Transverse colon (tissue), 4 donors: Measurements from ENCODE around the gene FPGT. TPM values are rescaled to one million over a fixed set of nuclear protein-coding genes. Genes with fewer than 3 reads are reported as not detected.
"Not testable (repeated sequence)": the region's sequence is repeated elsewhere in the genome, so short reads cannot be mapped to it uniquely, and the experiment has no call there.

ENCODE experiments used
- DNase-seq: peaks from one replicate; pipeline ENCODE4 v3.0.0-alpha.2; 2019
- H3K27ac ChIP-seq, 4 donors: fragments of 200-600 bp; sonication (generic); 2 replicates each; pipeline ENCODE4 v1.5.1; 2016 to 2018; ENCODE audit warnings: inconsistent platforms in 4 of 4
- H3K27me3 ChIP-seq: fragments of 200-600 bp; sonication (generic); 2 replicates; pipeline ENCODE4 v1.5.1; 2017; ENCODE audit warnings: inconsistent platforms
- H3K36me3 ChIP-seq, 4 donors: fragments of 200-600 bp; sonication (generic); 2 replicates each; pipeline ENCODE4 v1.5.1; 2017 to 2019; ENCODE audit warnings: inconsistent platforms in 4 of 4
- H3K4me1 ChIP-seq, 4 donors: fragments of 200-600 bp; sonication (generic); 2 replicates each; pipeline ENCODE4 v1.5.1; 2017 to 2020; ENCODE audit warnings: inconsistent platforms in 4 of 4
- H3K4me3 ChIP-seq, 4 donors: fragments of 200-600 bp; sonication (generic); 1 replicate in 1 of 4; 2 replicates in 3 of 4; pipeline versions ENCODE4 v1.5.1 to v1.6.1; 2017 to 2019; ENCODE audit warnings: inconsistent platforms in 4 of 4
- H3K9me3 ChIP-seq, 2 donors: fragments of 200-600 bp; sonication (generic); 2 replicates each; pipeline ENCODE4 v1.5.1; 2017 to 2019; ENCODE audit warnings: inconsistent platforms in 2 of 2
- EP300 ChIP-seq: sonication (generic); formaldehyde crosslinking; IDR thresholded peaks from one replicate; pipeline ENCODE4 v1.6.1; 2017; ENCODE audit warnings: antibody characterized with exemption, low read depth
- POLR2A ChIP-seq: fragments of 450-650 bp; IDR thresholded peaks from one replicate; pipeline ENCODE4 v1.6.1; 2016; ENCODE audit warnings: antibody characterized with exemption, mild to moderate bottlenecking, moderate library complexity
- POLR2AphosphoS5 ChIP-seq, 3 donors: sonication (generic); formaldehyde crosslinking; IDR thresholded peaks; one replicate each; pipeline ENCODE4 v1.6.1; 2016; ENCODE audit warnings: antibody characterized with exemption in 3 of 3
- WGBS, 2 donors: methylation state at CpG; one replicate each; pipeline ENCODE4 v1.1.5; 2018; ENCODE audit warnings: low coverage in 1 of 2; 5-methylcytosine and 5-hydroxymethylcytosine counted together
- in situ Hi-C, 4 donors: fragments of 200-750 bp; cut with MboI; loops; one replicate each; pipeline versions ENCODE4 v1.15.0 to v1.15.1; 2017; ENCODE audit warnings: low sequenced_read_pairs in 3 of 4, low pct_ligation_motif_present in 1 of 4, low pct_unique_long_range_greater_than_20kb in 1 of 4
- intact Hi-C: fragments of 100-400 bp; cut with DNase I; formaldehyde crosslinking; loops from one replicate; pipeline ENCODE4 v1.15.1; 2023; ENCODE audit warnings: low total_unique reads
- total RNA-seq, 4 donors: library from RNA; depleted of rRNA; stranded (reverse); fragments of >200 nt; gene quantifications; one replicate each; pipeline ENCODE4 v1.1.0, GENCODE V29; 2016
- TF ChIP-seq, protein P1 (sequence below), 5 experiments: fragments of 200-600 bp in 3 of 5; fragments of 450-650 bp in 2 of 5; sonication (generic) in 3 of 5; IDR thresholded peaks; 1 replicate in 2 of 5; 2 replicates in 3 of 5; pipeline ENCODE4 v1.5.1; 2016 to 2017; ENCODE audit warnings: antibody characterized with exemption in 5 of 5, inconsistent platforms in 3 of 5, mild to moderate bottlenecking in 2 of 5, moderate library complexity in 1 of 5

FPGT gene
- total RNA-seq, 4 donors from 2014 or later, result 10.8 to 20.3 (median 14.8) TPM

DNA sequence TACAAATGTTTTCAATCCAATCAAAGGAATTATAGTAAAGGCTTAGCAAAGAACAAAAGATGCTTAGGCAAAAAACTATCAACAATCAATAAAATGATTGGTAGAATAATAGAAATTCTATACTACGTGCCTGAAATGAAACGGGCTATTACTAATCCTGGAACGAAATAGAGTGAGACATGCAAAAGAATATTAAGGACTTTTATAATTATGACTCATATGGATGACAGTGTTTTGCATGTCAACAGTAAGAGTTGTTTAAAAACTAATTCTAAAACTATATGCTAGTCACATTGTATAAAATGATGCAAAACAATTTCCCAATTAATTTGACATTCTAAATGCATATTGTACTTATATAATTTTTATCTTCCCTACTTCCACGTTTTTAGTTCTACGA lies 35.7 kb upstream of the FPGT start:
- no peak overlapping the region for H3K27ac ChIP-seq
- no peaks in the 10 kb centered on the region for H3K4me1 ChIP-seq
- no peaks in the 10 kb centered on the region for H3K9me3 ChIP-seq
- TF ChIP-seq EP300 (no peak), POLR2AphosphoS5 (IDR thresholded peaks at IDR 0.05) (no peak), POLR2A (no peak)
- in situ Hi-C loops, result no loop called here
- H3K4me3 ChIP-seq, result no peak overlapping the region
- WGBS, 2 donors, result 73 to 82% methylated on average over 5 of the region's 5 CpGs
- no peak for DNase-seq
- no peaks in the 10 kb centered on the region for H3K27me3 ChIP-seq
- intact Hi-C loops, result no loop called here
- no peaks in the 10 kb centered on the region for H3K36me3 ChIP-seq

DNA sequence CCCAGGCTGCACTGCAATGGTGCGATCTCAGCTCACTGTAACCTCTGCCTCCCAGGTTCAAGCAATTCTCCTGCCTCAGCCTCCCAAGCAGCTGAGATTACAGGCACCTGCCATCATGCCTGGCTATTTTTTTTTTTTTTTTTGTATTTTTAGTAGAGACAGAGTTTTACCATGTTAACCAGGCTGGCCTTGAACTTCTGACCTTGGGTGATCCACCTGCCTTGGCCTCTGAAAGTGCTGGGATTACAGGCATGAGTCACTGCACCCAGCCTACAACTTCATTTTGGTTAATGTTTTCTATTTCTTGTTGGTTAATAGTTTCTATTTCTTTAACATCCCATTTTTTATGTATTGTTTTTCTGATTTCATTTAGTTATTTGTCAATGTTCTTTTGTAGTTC lies 23.6 kb upstream of the FPGT start:
- H3K4me3 ChIP-seq, H3K27ac ChIP-seq, intact Hi-C loops, H3K27me3 ChIP-seq, DNase-seq, H3K9me3 ChIP-seq, in situ Hi-C loops, H3K4me1 ChIP-seq, H3K36me3 ChIP-seq: not testable (repeated sequence)
- 74% methylated on average over 1 of the region's 1 CpG; no CpG with 5 or more reads in 1 of the 2 donors for WGBS, 2 donors

DNA sequence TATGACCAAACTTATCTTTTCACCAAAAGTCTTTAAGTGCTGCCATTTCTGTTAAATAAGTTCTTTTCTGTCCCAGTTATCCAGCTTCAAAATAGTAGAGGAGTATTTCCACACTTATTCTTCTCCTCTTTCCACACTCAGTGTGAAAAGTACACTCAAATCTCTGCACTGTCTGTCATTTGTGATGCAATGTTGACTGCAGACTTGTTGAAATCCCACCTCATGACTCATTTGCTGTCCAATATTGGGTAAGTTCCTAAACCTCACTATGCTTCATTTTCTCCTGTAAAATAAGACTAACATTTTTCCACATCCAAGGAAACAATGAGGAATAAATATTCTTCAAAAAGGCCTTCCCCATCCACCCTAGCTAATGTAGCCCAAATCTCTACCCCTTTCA lies 17.6 kb upstream of the FPGT start:
- in situ Hi-C loops (no loop called here), intact Hi-C loops (no loop called here)
- no peak overlapping the region for H3K27ac ChIP-seq
- H3K4me1 ChIP-seq, result no peaks in the 10 kb centered on the region
- TF ChIP-seq POLR2AphosphoS5 (IDR thresholded peaks at IDR 0.05), result no peak
- TF ChIP-seq POLR2A, result no peak
- no peak for TF ChIP-seq EP300
- TF ChIP-seq, protein P1, sequence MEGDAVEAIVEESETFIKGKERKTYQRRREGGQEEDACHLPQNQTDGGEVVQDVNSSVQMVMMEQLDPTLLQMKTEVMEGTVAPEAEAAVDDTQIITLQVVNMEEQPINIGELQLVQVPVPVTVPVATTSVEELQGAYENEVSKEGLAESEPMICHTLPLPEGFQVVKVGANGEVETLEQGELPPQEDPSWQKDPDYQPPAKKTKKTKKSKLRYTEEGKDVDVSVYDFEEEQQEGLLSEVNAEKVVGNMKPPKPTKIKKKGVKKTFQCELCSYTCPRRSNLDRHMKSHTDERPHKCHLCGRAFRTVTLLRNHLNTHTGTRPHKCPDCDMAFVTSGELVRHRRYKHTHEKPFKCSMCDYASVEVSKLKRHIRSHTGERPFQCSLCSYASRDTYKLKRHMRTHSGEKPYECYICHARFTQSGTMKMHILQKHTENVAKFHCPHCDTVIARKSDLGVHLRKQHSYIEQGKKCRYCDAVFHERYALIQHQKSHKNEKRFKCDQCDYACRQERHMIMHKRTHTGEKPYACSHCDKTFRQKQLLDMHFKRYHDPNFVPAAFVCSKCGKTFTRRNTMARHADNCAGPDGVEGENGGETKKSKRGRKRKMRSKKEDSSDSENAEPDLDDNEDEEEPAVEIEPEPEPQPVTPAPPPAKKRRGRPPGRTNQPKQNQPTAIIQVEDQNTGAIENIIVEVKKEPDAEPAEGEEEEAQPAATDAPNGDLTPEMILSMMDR (IDR thresholded peaks at IDR 0.05), result no peak
- no peak for DNase-seq
- H3K36me3 ChIP-seq, result no peaks in the 10 kb centered on the region
- no peaks in the 10 kb centered on the region for H3K27me3 ChIP-seq
- H3K9me3 ChIP-seq, result no peaks in the 10 kb centered on the region
- H3K4me3 ChIP-seq, result no peak overlapping the region

DNA sequence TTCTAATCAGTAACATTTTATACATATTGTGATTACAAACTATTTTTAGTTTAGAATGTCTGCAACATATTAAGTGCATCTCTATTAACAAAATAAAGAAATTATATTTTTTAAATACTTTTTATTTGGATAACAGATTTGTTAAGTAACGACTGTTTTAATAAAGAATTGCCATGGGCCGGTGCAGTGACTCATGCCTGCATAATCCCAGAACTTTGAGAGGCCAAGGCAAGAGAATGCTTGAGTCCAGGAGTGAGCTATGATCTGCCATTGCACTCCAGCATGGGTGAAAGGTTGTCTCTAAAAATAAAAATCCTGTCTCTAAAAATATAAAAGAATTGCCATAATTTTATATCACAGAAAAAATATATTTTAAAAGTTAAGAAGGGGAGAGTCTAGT lies 4.1 kb upstream of the FPGT start:
- no peak for TF ChIP-seq POLR2A
- TF ChIP-seq, protein P1 (IDR thresholded peaks at IDR 0.05), result no peak
- no peak for TF ChIP-seq POLR2AphosphoS5 (IDR thresholded peaks at IDR 0.05)
- intact Hi-C loops, result no loop called here
- 65 to 68% methylated on average over 2 of the region's 2 CpGs for WGBS, 2 donors

DNA sequence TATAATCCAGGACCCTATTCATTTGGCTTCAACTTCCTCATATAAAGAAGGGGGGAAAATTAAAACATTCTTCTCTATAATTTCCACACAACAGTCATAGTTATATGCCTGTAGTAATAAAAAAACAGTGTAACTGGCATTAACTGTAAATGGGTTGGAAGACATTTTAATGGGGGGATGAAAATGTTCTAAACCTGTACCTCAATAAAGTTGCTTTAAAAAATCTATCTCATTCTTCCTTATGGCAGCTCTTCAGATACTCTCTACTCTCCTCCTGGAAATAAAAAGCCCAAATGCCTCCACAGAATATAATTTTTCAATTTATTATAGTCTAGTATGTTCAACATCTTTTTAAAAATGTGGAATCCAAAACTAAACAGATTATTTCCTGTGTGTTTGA lies 2.7 kb upstream of the FPGT start:
- no peaks in the 10 kb centered on the region for H3K9me3 ChIP-seq
- in situ Hi-C loops, result no loop called here
- no peak overlapping the region for H3K4me3 ChIP-seq
- no peaks in the 10 kb centered on the region for H3K36me3 ChIP-seq
- H3K27me3 ChIP-seq, result no peaks in the 10 kb centered on the region
- peaks cover 0 to 22% (median 10%) of the 10 kb centered on the region in 4 donors for H3K4me1 ChIP-seq
- intact Hi-C loops, result no loop called here
- H3K27ac ChIP-seq, result no peak overlapping the region
- DNase-seq, result no peak
- TF ChIP-seq, protein P1 (IDR thresholded peaks at IDR 0.05), result no peak
- TF ChIP-seq POLR2A, result no peak
- TF ChIP-seq EP300, result no peak
- TF ChIP-seq POLR2AphosphoS5 (IDR thresholded peaks at IDR 0.05), result no peak

More for the DNA sequence above, 4.1 kb upstream of the FPGT start:
- Histone ChIP-seq H3K9me3 (no peaks in the 10 kb centered on the region), H3K27ac (no peak overlapping the region), H3K36me3 (no peaks in the 10 kb centered on the region), H3K4me1 (peaks cover 0 to 10% (median 2%) of the 10 kb centered on the region in 4 donors), H3K27me3 (no peaks in the 10 kb centered on the region), H3K4me3 (no peak overlapping the region)
- no peak for DNase-seq
- in situ Hi-C loops, result no loop called here
